Testis (tissue), 3 donors: ENCODE measurements around the gene TGIF1. TPM values are rescaled to one million over a fixed set of nuclear protein-coding genes. Genes with fewer than 3 reads are reported as not detected.

ENCODE experiments used
- DNase-seq: peaks from one replicate; pipeline ENCODE4 v3.0.0-alpha.2; 2019
- H3K27ac ChIP-seq, 2 donors: fragments of 200-600 bp; sonication (generic); one replicate each; pipeline ENCODE4 v1.5.1; 2019
- H3K27me3 ChIP-seq: fragments of 200-600 bp; sonication (generic); one replicate; pipeline ENCODE4 v1.5.1; 2019
- H3K36me3 ChIP-seq: fragments of 200-600 bp; sonication (generic); one replicate; pipeline ENCODE4 v1.5.1; 2017; ENCODE audit warnings: low read depth; ENCODE audit errors: missing control alignments
- H3K4me1 ChIP-seq: fragments of 200-600 bp; sonication (generic); one replicate; pipeline ENCODE4 v1.5.1; 2019
- H3K4me3 ChIP-seq, 2 donors: fragments of 200-600 bp; sonication (generic); one replicate each; pipeline ENCODE4 v1.5.1; 2017 to 2019
- H3K9me3 ChIP-seq: fragments of 200-600 bp; sonication (generic); one replicate; pipeline ENCODE4 v1.5.1; 2017
- POLR2A ChIP-seq: fragments of 450-650 bp; IDR thresholded peaks from one replicate; pipeline ENCODE4 v1.6.1; 2017; ENCODE audit warnings: antibody characterized with exemption, mild to moderate bottlenecking, moderate library complexity
- WGBS, 2 donors: methylation state at CpG; one replicate each; pipeline ENCODE4 v1.1.5; 2018; 5-methylcytosine and 5-hydroxymethylcytosine counted together
- intact Hi-C: fragments of 100-400 bp; cut with DNase I; formaldehyde crosslinking; loops from one replicate; pipeline ENCODE4 v1.15.1; 2023; ENCODE audit warnings: low total_unique reads
- polyA plus RNA-seq: library from polyadenylated mRNA; stranded (reverse); fragments of 350-450 nt; fragmentation: Illumina TruSeq; extraction: RNeasy Lipid Tissue Mini Kit (QIAGEN cat#74804); gene quantifications from one replicate; pipeline ENCODE4 v1.2.3, GENCODE V29; 2014; ENCODE audit warnings: low read depth, low replicate concordance; ENCODE audit not compliant: insufficient read depth
- total RNA-seq, 2 donors: library from RNA; depleted of rRNA; stranded (reverse); fragments of >200 nt; gene quantifications; one replicate each; pipeline ENCODE4 v1.2.3, GENCODE V29; 2016
- TF ChIP-seq, protein P1 (sequence below), 3 experiments: fragments of 450-650 bp in 2 of 3; fragments of 200-600 bp in 1 of 3; sonication (generic) in 1 of 3; IDR thresholded peaks; one replicate each; pipeline ENCODE4 v1.5.1; 2016 to 2019; ENCODE audit warnings: antibody characterized with exemption in 3 of 3, mild to moderate bottlenecking in 2 of 3, moderate library complexity in 1 of 3

TGIF1 gene
- total and polyA plus RNA-seq, 3 donors from 2014 or later, result 56.1 to 117 (median 66.6) TPM

DNA sequence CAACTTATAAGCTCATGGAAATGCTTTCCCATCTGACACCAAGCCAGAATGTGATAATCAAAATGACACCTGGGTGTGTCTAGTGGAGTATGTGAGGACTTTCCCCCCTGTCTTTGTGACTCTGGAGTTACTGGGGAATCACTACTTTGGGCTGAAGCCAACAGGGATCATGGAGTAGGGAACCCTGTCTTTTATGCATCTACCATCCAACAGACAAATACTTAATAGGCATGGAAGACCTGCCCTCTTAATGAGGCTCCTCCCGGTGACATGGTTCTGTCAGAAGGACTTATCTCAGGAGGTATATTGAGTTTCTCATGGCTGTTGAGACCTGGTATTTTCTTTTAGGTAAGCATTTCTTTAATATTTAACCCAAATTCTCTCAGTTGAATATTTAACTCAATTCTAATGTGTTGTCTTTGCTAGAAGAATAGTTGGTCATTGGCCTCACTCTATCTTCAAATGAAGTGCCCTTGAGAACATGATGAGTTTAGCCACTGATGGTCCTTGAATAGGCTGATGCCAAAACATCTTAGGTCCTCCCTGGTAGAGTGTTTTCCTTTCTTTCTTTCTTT is 42.1 kb downstream of the TGIF1 start:
- no peak overlapping the region for H3K27ac ChIP-seq
- no peaks in the 10 kb centered on the region for H3K4me1 ChIP-seq
- 0 to 93% methylated on average over 1 of the region's 1 CpG for WGBS, 2 donors
- H3K9me3 ChIP-seq, result no peaks in the 10 kb centered on the region
- no peak for TF ChIP-seq POLR2A
- TF ChIP-seq, protein P1, sequence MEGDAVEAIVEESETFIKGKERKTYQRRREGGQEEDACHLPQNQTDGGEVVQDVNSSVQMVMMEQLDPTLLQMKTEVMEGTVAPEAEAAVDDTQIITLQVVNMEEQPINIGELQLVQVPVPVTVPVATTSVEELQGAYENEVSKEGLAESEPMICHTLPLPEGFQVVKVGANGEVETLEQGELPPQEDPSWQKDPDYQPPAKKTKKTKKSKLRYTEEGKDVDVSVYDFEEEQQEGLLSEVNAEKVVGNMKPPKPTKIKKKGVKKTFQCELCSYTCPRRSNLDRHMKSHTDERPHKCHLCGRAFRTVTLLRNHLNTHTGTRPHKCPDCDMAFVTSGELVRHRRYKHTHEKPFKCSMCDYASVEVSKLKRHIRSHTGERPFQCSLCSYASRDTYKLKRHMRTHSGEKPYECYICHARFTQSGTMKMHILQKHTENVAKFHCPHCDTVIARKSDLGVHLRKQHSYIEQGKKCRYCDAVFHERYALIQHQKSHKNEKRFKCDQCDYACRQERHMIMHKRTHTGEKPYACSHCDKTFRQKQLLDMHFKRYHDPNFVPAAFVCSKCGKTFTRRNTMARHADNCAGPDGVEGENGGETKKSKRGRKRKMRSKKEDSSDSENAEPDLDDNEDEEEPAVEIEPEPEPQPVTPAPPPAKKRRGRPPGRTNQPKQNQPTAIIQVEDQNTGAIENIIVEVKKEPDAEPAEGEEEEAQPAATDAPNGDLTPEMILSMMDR (IDR thresholded peaks at IDR 0.05), result no peak
- H3K4me3 ChIP-seq, result no peak overlapping the region
- DNase-seq, result no peak
- no peaks in the 10 kb centered on the region for H3K36me3 ChIP-seq
- no peaks in the 10 kb centered on the region for H3K27me3 ChIP-seq
- intact Hi-C loops, result no loop called here

- H3K27me3 ChIP-seq, result no peaks in the 10 kb centered on the region
- no peaks in the 10 kb centered on the region for H3K9me3 ChIP-seq
- no peak for TF ChIP-seq POLR2A
- TF ChIP-seq, protein P1 (IDR thresholded peaks at IDR 0.05), result no peak
- H3K27ac ChIP-seq, result no peak overlapping the region
- intact Hi-C loops, result no loop called here
- H3K36me3 ChIP-seq, result no peaks in the 10 kb centered on the region
- no peak overlapping the region for H3K4me3 ChIP-seq
- H3K4me1 ChIP-seq, result no peaks in the 10 kb centered on the region
- WGBS, 2 donors, result 91 to 98% methylated on average over 2 of the region's 2 CpGs
- no peak for DNase-seq
These were observed 42.7 kb downstream of the TGIF1 start for GRCh38 chr18:3492721-3493120.

- Histone ChIP-seq H3K27ac (no peak overlapping the region), H3K4me3 (no peak overlapping the region), H3K4me1 (no peaks in the 10 kb centered on the region), H3K27me3 (no peaks in the 10 kb centered on the region), H3K9me3 (no peaks in the 10 kb centered on the region), H3K36me3 (no peaks in the 10 kb centered on the region)
- intact Hi-C loops, result no loop called here
- no peak for TF ChIP-seq POLR2A
- TF ChIP-seq, protein P1 (IDR thresholded peaks at IDR 0.05), result no peak
- DNase-seq, result no peak
- 83 to 90% methylated on average over 9 of the region's 9 CpGs for WGBS, 2 donors
These were observed 43.7 kb downstream of the TGIF1 start for GRCh38 chr18:3493501-3494244.

GRCh38 chr18:3494245-3494526 is 44.2 kb downstream of the TGIF1 start:
- no peak overlapping the region for H3K27ac ChIP-seq
- TF ChIP-seq, protein P1 (IDR thresholded peaks at IDR 0.05), result no peak
- no peak for TF ChIP-seq POLR2A
- H3K36me3 ChIP-seq, result no peaks in the 10 kb centered on the region

GRCh38 chr18:3494569-3494968 is 44.6 kb downstream of the TGIF1 start:
- Histone ChIP-seq H3K36me3 (no peaks in the 10 kb centered on the region), H3K4me1 (peaks cover 3% of the 10 kb centered on the region), H3K27me3 (no peaks in the 10 kb centered on the region), H3K27ac (no peak overlapping the region), H3K4me3 (no peak overlapping the region), H3K9me3 (no peaks in the 10 kb centered on the region)
- DNase-seq, result no peak
- intact Hi-C loops, result no loop called here
- 93 to 95% methylated on average over 5 of the region's 5 CpGs for WGBS, 2 donors
- TF ChIP-seq, protein P1 (IDR thresholded peaks at IDR 0.05), result no peak
- TF ChIP-seq POLR2A, result no peak

More at GRCh38 chr18:3494245-3494526, 44.2 kb downstream of the TGIF1 start:
- Histone ChIP-seq H3K27me3 (no peaks in the 10 kb centered on the region), H3K4me3 (no peak overlapping the region), H3K4me1 (no peaks in the 10 kb centered on the region), H3K9me3 (no peaks in the 10 kb centered on the region)
- no peak for DNase-seq
- intact Hi-C loops, result no loop called here
- WGBS, 2 donors, result 91 to 96% methylated on average over 4 of the region's 4 CpGs
